Body of pancreas (tissue), 4 donors: ENCODE results near the gene CC2D2B. TPM values are rescaled to one million over a fixed set of nuclear protein-coding genes. Genes with fewer than 3 reads are reported as not detected.

ENCODE experiments used
- microRNA-seq, 2 donors: library from miRNA; unstranded; fragments of <30 nt; microRNA quantifications; one replicate each; pipeline ENCODE4, GENCODE V29; 2016; ENCODE audit warnings: borderline number of aligned reads in 2 of 2, borderline replicate concordance in 2 of 2
- small RNA-seq: library from RNA; depleted of rRNA; stranded (forward); fragments of <200 nt; gene quantifications from one replicate; pipeline ENCODE3, GENCODE V24; 2016
- total RNA-seq, 2 donors: library from RNA; depleted of rRNA; stranded (reverse); fragments of >200 nt; gene quantifications; one replicate each; pipeline ENCODE4 v1.1.0, GENCODE V29; 2016

The CC2D2B gene
- total RNA-seq, 2 donors from 2014 or later: 0.99 to 3.4 TPM

Small RNA genes lying within 50 kb of the gene (microRNA-seq; reads per million reads assigned to microRNA genes)
- gene MIR3157: 10.7 to 15.3 reads per million in 2 donors

Small RNA genes lying within 50 kb of the gene (small RNA-seq; reads per million reads assigned to genes)
- gene MIR3157: not detected

Other genes starting within 250 kb of the CC2D2B start
- 10 to 100 TPM; 12.9 to 17.6 TPM for gene TCTN3, start 214.0 kb upstream of the CC2D2B start, total RNA-seq
- 1 to 10 TPM; 2.1 to 3.0 TPM for gene ENTPD1, start 151.8 kb upstream of the CC2D2B start, total RNA-seq
- gene CCNJ, start 135.6 kb downstream of the CC2D2B start, total RNA-seq: 1 to 10 TPM; 3.9 to 7.9 TPM
- gene ZNF518A, start 222.3 kb downstream of the CC2D2B start, total RNA-seq: 10 to 100 TPM; 23.1 to 24.4 TPM